ENCODE data around the gene TMEM31. TPM values are rescaled to one million over a fixed set of nuclear protein-coding genes. Genes with fewer than 3 reads are reported as not detected.

Gene TMEM31
- total RNA-seq, 1 donor from 2014 or later: not detected

GRCh38 chrX:103686199-103687072, 24.3 kb upstream of the TMEM31 start, which contains the start of gene MORF4L2:
Gene MORF4L2 (minus strand): TSS chrX:103686699. CDS start chrX:103677027, 9,672 bp downstream.
- no peak within 1 kb of the TSS for H3K4me3 Mint-ChIP-seq (ENCODE audit: unreplicated experiment)
- H3K9me3 Mint-ChIP-seq (ENCODE audit: unreplicated experiment): no peaks in the 10 kb centered on the region
- H3K27ac Mint-ChIP-seq (ENCODE audit: unreplicated experiment): no peak within 1 kb of the TSS
- H3K36me3 Mint-ChIP-seq (ENCODE audit: unreplicated experiment): peaks cover 14% of the 10 kb centered on the region
- peaks cover 13% of the 10 kb centered on the region for H3K4me1 Mint-ChIP-seq (ENCODE audit: unreplicated experiment)
- peak; percentile 94 for DNase-seq (ENCODE audit: extremely low spot score, unreplicated experiment)
- no peak for TF ChIP-seq CTCF (IDR thresholded peaks at IDR 0.05)
- H3K27me3 Mint-ChIP-seq (ENCODE audit: unreplicated experiment): no peaks in the 10 kb centered on the region

- Mint-ChIP-seq H3K27ac (ENCODE audit: unreplicated experiment) (no peak overlapping the region), H3K4me3 (ENCODE audit: unreplicated experiment) (no peak overlapping the region), H3K9me3 (ENCODE audit: unreplicated experiment) (no peaks in the 10 kb centered on the region), H3K27me3 (ENCODE audit: unreplicated experiment) (no peaks in the 10 kb centered on the region), H3K4me1 (ENCODE audit: unreplicated experiment) (peaks cover 13% of the 10 kb centered on the region), H3K36me3 (ENCODE audit: unreplicated experiment) (peaks cover 12% of the 10 kb centered on the region)
- TF ChIP-seq CTCF (IDR thresholded peaks at IDR 0.05): peak; percentile 49
- DNase-seq (ENCODE audit: extremely low spot score, unreplicated experiment): peak; percentile 95
Observed at GRCh38 chrX:103687073-103687695, 23.5 kb upstream of the TMEM31 start.

- no peak overlapping the region for H3K27ac Mint-ChIP-seq (ENCODE audit: unreplicated experiment)
- peak; percentile 66 for TF ChIP-seq CTCF (IDR thresholded peaks at IDR 0.05)
- H3K27me3 Mint-ChIP-seq (ENCODE audit: unreplicated experiment): no peaks in the 10 kb centered on the region
- no peaks in the 10 kb centered on the region for H3K9me3 Mint-ChIP-seq (ENCODE audit: unreplicated experiment)
- H3K4me1 Mint-ChIP-seq (ENCODE audit: unreplicated experiment): peaks cover 13% of the 10 kb centered on the region
- peaks cover 10% of the 10 kb centered on the region for H3K36me3 Mint-ChIP-seq (ENCODE audit: unreplicated experiment)
- DNase-seq (ENCODE audit: extremely low spot score, unreplicated experiment): no peak
- no peak overlapping the region for H3K4me3 Mint-ChIP-seq (ENCODE audit: unreplicated experiment)
Observed at GRCh38 chrX:103687696-103688201, 23.0 kb upstream of the TMEM31 start.

- H3K4me3 Mint-ChIP-seq (ENCODE audit: unreplicated experiment): no peak overlapping the region
- H3K9me3 Mint-ChIP-seq (ENCODE audit: unreplicated experiment): no peaks in the 10 kb centered on the region
- DNase-seq (ENCODE audit: extremely low spot score, unreplicated experiment): no peak
- TF ChIP-seq CTCF (IDR thresholded peaks at IDR 0.05): peak; percentile 68
- peaks cover 6% of the 10 kb centered on the region for H3K36me3 Mint-ChIP-seq (ENCODE audit: unreplicated experiment)
- H3K27me3 Mint-ChIP-seq (ENCODE audit: unreplicated experiment): no peaks in the 10 kb centered on the region
- H3K4me1 Mint-ChIP-seq (ENCODE audit: unreplicated experiment): peaks cover 8% of the 10 kb centered on the region
- no peak overlapping the region for H3K27ac Mint-ChIP-seq (ENCODE audit: unreplicated experiment)
Observed at GRCh38 chrX:103688946-103689345, 21.8 kb upstream of the TMEM31 start.

GRCh38 chrX:103691059-103691458, 19.6 kb upstream of the TMEM31 start:
- no peak for TF ChIP-seq CTCF (IDR thresholded peaks at IDR 0.05)
- Mint-ChIP-seq H3K27ac (ENCODE audit: unreplicated experiment) (no peak overlapping the region), H3K27me3 (ENCODE audit: unreplicated experiment) (no peaks in the 10 kb centered on the region), H3K4me3 (ENCODE audit: unreplicated experiment) (no peak overlapping the region), H3K9me3 (ENCODE audit: unreplicated experiment) (no peaks in the 10 kb centered on the region), H3K4me1 (ENCODE audit: unreplicated experiment) (no peaks in the 10 kb centered on the region), H3K36me3 (ENCODE audit: unreplicated experiment) (no peaks in the 10 kb centered on the region)
- DNase-seq (ENCODE audit: extremely low spot score, unreplicated experiment): no peak
